IPS-18a (cell line): ENCODE measurements around the gene RAB35.

Experiments
- H3K27ac ChIP-seq: one replicate; pipeline ENCODE4 v1.5.1; 2013; ENCODE audit warnings: low read length
- H3K27me3 ChIP-seq: one replicate; pipeline ENCODE4 v1.6.1; 2013; ENCODE audit warnings: mild to moderate bottlenecking, low read length; ENCODE audit not compliant: control insufficient read depth, insufficient read depth
- H3K36me3 ChIP-seq: one replicate; pipeline ENCODE4 v1.6.1; 2013; ENCODE audit warnings: low read depth, low read length; ENCODE audit not compliant: control insufficient read depth
- H3K4me1 ChIP-seq: one replicate; pipeline ENCODE4 v1.6.1; 2013; ENCODE audit warnings: low read depth, low read length; ENCODE audit not compliant: control insufficient read depth
- H3K4me3 ChIP-seq: one replicate; pipeline ENCODE4 v1.5.1; 2013; ENCODE audit warnings: low read length
- H3K9ac ChIP-seq: one replicate; pipeline ENCODE4 v1.6.1; 2013; ENCODE audit warnings: mild to moderate bottlenecking, low read length, moderate library complexity
- H3K9me3 ChIP-seq: one replicate; pipeline ENCODE4 v1.6.1; 2013; ENCODE audit warnings: low read depth, low read length; ENCODE audit not compliant: control insufficient read depth

Gene RAB35

GRCh38 chr12:120116441-120116791 is at the start of gene RAB35:
Gene RAB35, minus strand, starts transcription at chr12:120116753. Its CDS starts 103 bp downstream, at chr12:120116650.
- Histone ChIP-seq H3K4me1 (peaks cover 13% of the 10 kb centered on the region), H3K27ac (peak within 1 kb of the TSS; percentile 44)

GRCh38 chr12:120164293-120164692 is 47.7 kb upstream of the RAB35 start:
- Histone ChIP-seq H3K9ac (no peak overlapping the region), H3K27me3 (no peaks in the 10 kb centered on the region), H3K27ac (no peak overlapping the region), H3K36me3 (peaks cover 69% of the 10 kb centered on the region), H3K9me3 (no peaks in the 10 kb centered on the region), H3K4me3 (no peak overlapping the region), H3K4me1 (no peaks in the 10 kb centered on the region)

More at GRCh38 chr12:120116441-120116791, at the start of gene RAB35:
- Histone ChIP-seq H3K27me3 (no peaks in the 10 kb centered on the region), H3K9me3 (no peaks in the 10 kb centered on the region), H3K4me3 (peak within 1 kb of the TSS; percentile 95), H3K9ac (peak within 1 kb of the TSS; percentile 78), H3K36me3 (no peaks in the 10 kb centered on the region)

GRCh38 chr12:120162763-120163162 is 46.2 kb upstream of the RAB35 start:
- Histone ChIP-seq H3K4me1 (no peaks in the 10 kb centered on the region), H3K27me3 (no peaks in the 10 kb centered on the region), H3K4me3 (no peak overlapping the region), H3K27ac (no peak overlapping the region), H3K9me3 (no peaks in the 10 kb centered on the region), H3K9ac (no peak overlapping the region), H3K36me3 (peaks cover 69% of the 10 kb centered on the region)

- H3K4me3 ChIP-seq: no peak overlapping the region
- H3K36me3 ChIP-seq: peaks cover 72% of the 10 kb centered on the region
- no peak overlapping the region for H3K27ac ChIP-seq
- H3K9ac ChIP-seq: no peak overlapping the region
- H3K27me3 ChIP-seq: no peaks in the 10 kb centered on the region
- no peaks in the 10 kb centered on the region for H3K4me1 ChIP-seq
- H3K9me3 ChIP-seq: no peaks in the 10 kb centered on the region
Observed at GRCh38 chr12:120161852-120162251, 45.3 kb upstream of the RAB35 start.

- no peak overlapping the region for H3K4me3 ChIP-seq
- no peaks in the 10 kb centered on the region for H3K4me1 ChIP-seq
- H3K36me3 ChIP-seq: peaks cover 94% of the 10 kb centered on the region
- H3K27ac ChIP-seq: no peak overlapping the region
- no peak overlapping the region for H3K9ac ChIP-seq
- H3K9me3 ChIP-seq: no peaks in the 10 kb centered on the region
- H3K27me3 ChIP-seq: no peaks in the 10 kb centered on the region
Observed at GRCh38 chr12:120159509-120160237, 43.1 kb upstream of the RAB35 start.

- Histone ChIP-seq H3K9ac (no peak overlapping the region), H3K9me3 (no peaks in the 10 kb centered on the region), H3K27ac (no peak overlapping the region), H3K36me3 (peaks cover 94% of the 10 kb centered on the region), H3K4me1 (no peaks in the 10 kb centered on the region), H3K27me3 (no peaks in the 10 kb centered on the region), H3K4me3 (no peak overlapping the region)
Observed at GRCh38 chr12:120158351-120158750, 41.8 kb upstream of the RAB35 start.

GRCh38 chr12:120157678-120158077 is 41.1 kb upstream of the RAB35 start:
- Histone ChIP-seq H3K27ac (no peak overlapping the region), H3K27me3 (no peaks in the 10 kb centered on the region), H3K9me3 (no peaks in the 10 kb centered on the region), H3K4me3 (no peak overlapping the region), H3K9ac (no peak overlapping the region), H3K4me1 (no peaks in the 10 kb centered on the region), H3K36me3 (peaks cover 94% of the 10 kb centered on the region)

- no peak overlapping the region for H3K9ac ChIP-seq
- H3K36me3 ChIP-seq: peaks cover 89% of the 10 kb centered on the region
- H3K4me3 ChIP-seq: no peak overlapping the region
- no peak overlapping the region for H3K27ac ChIP-seq
- H3K9me3 ChIP-seq: no peaks in the 10 kb centered on the region
- no peaks in the 10 kb centered on the region for H3K27me3 ChIP-seq
- no peaks in the 10 kb centered on the region for H3K4me1 ChIP-seq
Observed at GRCh38 chr12:120156315-120157259, 40.0 kb upstream of the RAB35 start.

GRCh38 chr12:120155072-120155471 is 38.5 kb upstream of the RAB35 start:
- peaks cover 85% of the 10 kb centered on the region for H3K36me3 ChIP-seq
- H3K4me3 ChIP-seq: no peak overlapping the region
- no peak overlapping the region for H3K27ac ChIP-seq
- no peaks in the 10 kb centered on the region for H3K4me1 ChIP-seq
- no peak overlapping the region for H3K9ac ChIP-seq
- no peaks in the 10 kb centered on the region for H3K27me3 ChIP-seq
- no peaks in the 10 kb centered on the region for H3K9me3 ChIP-seq

GRCh38 chr12:120150919-120151525 is 34.5 kb upstream of the RAB35 start:
- Histone ChIP-seq H3K9me3 (no peaks in the 10 kb centered on the region), H3K9ac (no peak overlapping the region), H3K36me3 (peaks cover 90% of the 10 kb centered on the region), H3K4me3 (no peak overlapping the region), H3K27me3 (no peaks in the 10 kb centered on the region), H3K4me1 (no peaks in the 10 kb centered on the region), H3K27ac (no peak overlapping the region)

GRCh38 chr12:120148011-120148410 is 31.5 kb upstream of the RAB35 start:
- Histone ChIP-seq H3K36me3 (peaks cover 87% of the 10 kb centered on the region), H3K27me3 (no peaks in the 10 kb centered on the region), H3K9me3 (no peaks in the 10 kb centered on the region), H3K9ac (no peak overlapping the region), H3K4me3 (no peak overlapping the region), H3K4me1 (no peaks in the 10 kb centered on the region), H3K27ac (no peak overlapping the region)
